G401 (cell line): ENCODE results near the gene CDH3. TPM values are rescaled to one million over a fixed set of nuclear protein-coding genes. Genes with fewer than 3 reads are reported as not detected.

ENCODE experiments used
- DNase-seq: peaks from one replicate; pipeline ENCODE4 v3.0.0-alpha.2; 2015; ENCODE audit warnings: low spot score
- in situ Hi-C: cut with HindIII; loops from 2 replicates; pipeline ENCODE4 v1.10.0; 2016; ENCODE audit warnings: low sequenced_read_pairs, mixed read lengths
- total RNA-seq: library from RNA; depleted of rRNA; stranded (reverse); fragments of >200 nt; shearing (Covaris generic); gene quantifications from 2 replicates; pipeline ENCODE4 v1.2.3, GENCODE V29; 2014

The CDH3 gene
- total RNA-seq, 1 experiment from 2014 or later = 0.10 TPM

GRCh38 chr16:68731637-68732036, 86.5 kb downstream of the CDH3 start:
- in situ Hi-C loops = no loop called here
- DNase-seq = no peak

GRCh38 chr16:68732042-68732680, 87.1 kb downstream of the CDH3 start:
- in situ Hi-C loops = no loop called here
- DNase-seq = no peak

GRCh38 chr16:68732741-68733399, 87.8 kb downstream of the CDH3 start:
- in situ Hi-C loops = no loop called here
- no peak for DNase-seq

GRCh38 chr16:68733570-68733969, 88.5 kb downstream of the CDH3 start:
- in situ Hi-C loops = no loop called here
- no peak for DNase-seq

GRCh38 chr16:68734782-68735181, 89.7 kb downstream of the CDH3 start:
- in situ Hi-C loops = no loop called here
- DNase-seq = no peak

- in situ Hi-C loops = no loop called here
- no peak for DNase-seq
These were observed 91.5 kb downstream of the CDH3 start for GRCh38 chr16:68736561-68736960.

- in situ Hi-C loops = no loop called here
- DNase-seq = no peak
These were observed 92.1 kb downstream of the CDH3 start, which contains the start of gene CDH1 for GRCh38 chr16:68737046-68737729. Gene CDH1, plus strand, starts transcription at chr16:68737292. Its CDS starts 124 bp downstream, at chr16:68737416.

- in situ Hi-C loops = no loop called here
- DNase-seq = no peak
These were observed 92.9 kb downstream of the CDH3 start for GRCh38 chr16:68737730-68738629.

- no peak for DNase-seq
- in situ Hi-C loops = no loop called here
These were observed 95.0 kb downstream of the CDH3 start for GRCh38 chr16:68739964-68740627.

- in situ Hi-C loops = no loop called here
- DNase-seq = no peak
These were observed 95.7 kb downstream of the CDH3 start for GRCh38 chr16:68740628-68741346.

- in situ Hi-C loops = no loop called here
- DNase-seq = no peak
These were observed 98.6 kb downstream of the CDH3 start for GRCh38 chr16:68743664-68744063.

- DNase-seq = no peak
- in situ Hi-C loops = no loop called here
These were observed 99.7 kb downstream of the CDH3 start for GRCh38 chr16:68744744-68745280.

- no peak for DNase-seq
- in situ Hi-C loops = no loop called here
These were observed 101.8 kb downstream of the CDH3 start for GRCh38 chr16:68746951-68747350.

- in situ Hi-C loops = no loop called here
- DNase-seq = no peak
These were observed 104.3 kb downstream of the CDH3 start for GRCh38 chr16:68749432-68749831.
